ENCODE results near the gene TGFBR3.

The TGFBR3 gene

DNA sequence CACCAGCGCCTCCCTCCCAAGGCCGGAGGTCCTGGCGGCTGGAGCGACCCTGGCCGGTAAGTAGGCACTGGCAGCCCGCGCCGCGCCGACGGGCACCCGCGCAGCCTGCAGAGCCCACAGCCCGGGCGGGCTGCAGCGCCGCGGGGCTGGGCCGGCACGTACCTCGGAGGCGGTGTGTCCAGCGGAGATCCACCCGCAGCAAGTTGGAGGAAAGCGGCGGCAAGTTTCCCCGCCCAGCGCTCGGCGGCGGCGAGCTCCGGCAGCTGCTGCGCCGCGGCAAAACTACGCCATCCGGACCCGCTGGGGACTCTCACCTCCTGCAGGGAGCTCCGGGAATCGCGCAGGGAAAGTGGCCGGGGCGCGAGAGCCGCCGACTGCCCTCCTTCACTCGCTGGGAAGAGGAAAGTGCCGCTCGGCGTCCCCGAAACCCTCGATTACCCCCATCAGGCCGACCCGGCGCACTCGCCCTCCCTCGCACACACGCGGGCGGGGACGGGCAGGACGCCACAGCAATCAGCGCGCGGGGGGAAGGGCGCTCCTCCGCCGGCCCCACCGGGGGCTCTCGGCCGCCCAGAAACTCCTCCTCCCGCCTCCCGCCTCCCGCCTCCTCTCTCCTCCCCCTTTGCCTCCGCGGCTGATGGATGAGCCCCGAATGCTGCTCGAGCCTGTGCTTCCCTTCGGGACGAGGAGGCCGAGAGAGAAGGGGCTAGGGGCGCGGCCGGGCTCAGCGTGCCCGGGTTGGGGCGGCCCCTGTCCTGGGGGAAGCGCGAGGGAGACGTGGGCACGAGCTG lies at the start of gene TGFBR3:
Gene TGFBR3 (minus strand): TSS at position 436 of the 791 bp plus-strand sequence. CDS start 24,620 bp downstream, outside the sequence.
- TF ChIP-seq, protein P1, sequence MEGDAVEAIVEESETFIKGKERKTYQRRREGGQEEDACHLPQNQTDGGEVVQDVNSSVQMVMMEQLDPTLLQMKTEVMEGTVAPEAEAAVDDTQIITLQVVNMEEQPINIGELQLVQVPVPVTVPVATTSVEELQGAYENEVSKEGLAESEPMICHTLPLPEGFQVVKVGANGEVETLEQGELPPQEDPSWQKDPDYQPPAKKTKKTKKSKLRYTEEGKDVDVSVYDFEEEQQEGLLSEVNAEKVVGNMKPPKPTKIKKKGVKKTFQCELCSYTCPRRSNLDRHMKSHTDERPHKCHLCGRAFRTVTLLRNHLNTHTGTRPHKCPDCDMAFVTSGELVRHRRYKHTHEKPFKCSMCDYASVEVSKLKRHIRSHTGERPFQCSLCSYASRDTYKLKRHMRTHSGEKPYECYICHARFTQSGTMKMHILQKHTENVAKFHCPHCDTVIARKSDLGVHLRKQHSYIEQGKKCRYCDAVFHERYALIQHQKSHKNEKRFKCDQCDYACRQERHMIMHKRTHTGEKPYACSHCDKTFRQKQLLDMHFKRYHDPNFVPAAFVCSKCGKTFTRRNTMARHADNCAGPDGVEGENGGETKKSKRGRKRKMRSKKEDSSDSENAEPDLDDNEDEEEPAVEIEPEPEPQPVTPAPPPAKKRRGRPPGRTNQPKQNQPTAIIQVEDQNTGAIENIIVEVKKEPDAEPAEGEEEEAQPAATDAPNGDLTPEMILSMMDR (IDR thresholded peaks at IDR 0.05; ENCODE audit: control insufficient read depth, extremely low read depth, insufficient read depth): peak; percentile 52
- peak; percentile 42 for DNase-seq (ENCODE audit: low read depth)
- H3K4me3 ChIP-seq (ENCODE audit: low read depth, low read length): peak within 1 kb of the TSS; percentile 79

DNA sequence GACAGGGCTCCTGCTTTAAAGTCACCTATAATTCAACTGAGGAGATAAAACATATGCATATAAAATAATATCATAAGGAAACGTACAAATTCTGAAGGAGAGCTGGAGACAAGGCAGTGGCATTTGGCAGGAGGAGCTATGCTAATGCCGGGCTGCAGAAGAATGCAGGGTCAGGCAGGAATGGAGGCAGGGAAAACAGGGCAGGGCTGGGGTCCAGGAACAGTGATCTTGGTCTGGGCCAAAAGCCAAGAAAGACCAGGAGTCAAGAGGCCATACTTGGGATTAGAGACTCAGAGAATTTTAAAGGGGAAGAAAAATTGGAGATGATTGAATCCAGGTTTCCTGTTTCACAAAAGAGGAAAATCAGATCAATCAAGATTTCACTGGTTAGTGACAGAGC lies 43.3 kb upstream of the TGFBR3 start:
- no peak overlapping the region for H3K4me3 ChIP-seq (ENCODE audit: low read depth, low read length)
- TF ChIP-seq, protein P1 (IDR thresholded peaks at IDR 0.05; ENCODE audit: control insufficient read depth, extremely low read depth, insufficient read depth): no peak
- no peak for DNase-seq (ENCODE audit: low read depth)

DNA sequence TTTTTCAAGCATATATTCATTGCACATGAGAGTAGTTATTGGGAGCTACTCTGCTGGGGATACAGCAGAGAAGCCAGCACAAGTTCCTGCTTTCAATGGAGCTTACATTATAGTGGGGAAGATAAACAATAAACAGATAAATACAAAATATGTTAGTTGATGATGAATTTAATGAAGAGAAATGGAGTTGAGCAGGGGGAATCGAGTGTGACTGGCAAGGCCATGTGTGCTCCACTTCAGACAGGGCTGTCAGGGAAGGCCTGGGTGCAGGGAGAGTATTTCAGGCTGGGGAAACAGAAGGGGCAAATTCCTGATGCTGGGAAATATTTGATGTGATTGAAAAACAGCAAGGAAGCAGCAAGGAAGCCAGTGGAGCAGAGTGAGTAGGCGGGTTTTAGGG lies 42.1 kb upstream of the TGFBR3 start:
- TF ChIP-seq, protein P1 (IDR thresholded peaks at IDR 0.05; ENCODE audit: control insufficient read depth, extremely low read depth, insufficient read depth): no peak
- H3K4me3 ChIP-seq (ENCODE audit: low read depth, low read length): no peak overlapping the region
- no peak for DNase-seq (ENCODE audit: low read depth)

DNA sequence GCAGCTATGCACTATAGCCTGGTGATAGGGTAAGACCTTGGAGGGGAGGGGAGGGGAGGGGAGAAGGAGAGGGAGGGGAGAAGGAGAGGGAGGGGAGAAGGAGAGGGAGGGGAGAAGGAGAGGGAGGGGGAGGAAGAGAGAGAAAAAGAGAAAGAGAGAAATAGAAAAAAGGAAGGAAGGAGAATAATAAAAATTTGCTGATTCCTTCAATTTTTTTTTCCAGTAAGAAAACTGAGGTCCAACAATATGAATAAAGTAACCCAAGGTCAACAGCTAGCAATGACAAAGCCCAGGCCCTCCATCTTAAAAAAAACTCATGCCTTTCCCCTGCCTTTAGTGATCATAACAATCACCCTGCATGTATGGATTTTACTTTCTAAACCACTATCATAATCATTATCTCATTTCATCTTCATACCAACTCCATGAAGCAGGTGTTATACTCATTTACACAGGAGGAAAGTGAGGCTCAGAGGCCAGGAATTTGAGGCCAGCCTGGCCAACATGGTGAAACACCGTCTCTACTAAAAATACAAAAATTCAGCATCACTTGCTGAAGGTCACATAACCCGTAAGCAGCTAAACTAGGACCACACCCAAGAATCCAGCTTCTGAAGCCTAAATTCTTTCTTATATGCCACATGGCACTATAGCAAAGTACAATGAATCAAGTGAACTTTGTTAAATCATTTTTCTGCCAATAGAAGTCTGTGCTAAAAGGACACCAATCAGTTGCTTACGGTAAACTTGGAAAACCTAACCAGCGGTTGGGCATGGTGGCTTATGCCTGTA lies 39.9 kb upstream of the TGFBR3 start:
- no peak for DNase-seq (ENCODE audit: low read depth)
- H3K4me3 ChIP-seq (ENCODE audit: low read depth, low read length): no peak overlapping the region
- TF ChIP-seq, protein P1 (IDR thresholded peaks at IDR 0.05; ENCODE audit: control insufficient read depth, extremely low read depth, insufficient read depth): no peak

DNA sequence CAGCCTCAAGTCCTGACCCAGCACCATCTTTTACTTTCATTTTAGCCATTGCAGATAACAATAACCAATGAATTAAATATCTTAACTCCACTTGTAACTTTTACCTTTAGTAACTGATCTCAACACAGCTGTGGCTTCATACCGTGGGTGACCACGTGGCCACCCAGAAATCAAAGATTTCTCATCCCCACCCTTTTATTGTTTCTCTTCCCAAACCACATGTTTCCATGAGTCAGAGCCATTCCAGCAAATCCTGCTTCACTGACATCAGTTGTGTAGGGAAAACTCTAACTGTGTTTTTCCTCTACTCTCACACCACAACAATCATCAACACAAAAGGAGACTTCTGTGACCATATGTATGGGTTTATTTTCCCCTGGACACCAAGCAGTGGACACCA lies 38.2 kb upstream of the TGFBR3 start:
- no peak overlapping the region for H3K4me3 ChIP-seq (ENCODE audit: low read depth, low read length)
- TF ChIP-seq, protein P1 (IDR thresholded peaks at IDR 0.05; ENCODE audit: control insufficient read depth, extremely low read depth, insufficient read depth): no peak
- DNase-seq (ENCODE audit: low read depth): no peak

DNA sequence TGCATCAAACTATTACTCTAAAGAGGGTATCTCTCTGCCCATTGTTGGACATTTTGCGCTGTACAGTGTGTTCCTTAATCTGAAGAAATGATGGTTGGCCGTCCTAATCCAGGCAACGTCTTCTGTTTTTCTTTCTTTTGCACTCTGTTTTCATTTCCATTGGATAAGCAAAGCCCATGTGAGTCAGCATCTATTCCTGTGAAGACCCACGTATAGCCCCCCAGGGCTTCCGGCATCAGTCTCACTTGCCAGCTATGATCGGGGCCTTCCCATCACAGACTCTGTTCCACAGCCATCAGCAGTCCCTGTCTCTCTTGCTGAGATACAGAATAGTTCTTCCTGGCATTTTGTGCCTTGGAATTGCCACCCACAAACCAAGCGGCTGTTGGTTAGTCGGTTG lies 34.0 kb upstream of the TGFBR3 start:
- TF ChIP-seq, protein P1 (IDR thresholded peaks at IDR 0.05; ENCODE audit: control insufficient read depth, extremely low read depth, insufficient read depth): no peak
- no peak for DNase-seq (ENCODE audit: low read depth)
- no peak overlapping the region for H3K4me3 ChIP-seq (ENCODE audit: low read depth, low read length)

Data from LNCaP clone FGC (cell line).